Ovary (tissue), 3 donors: Measurements from ENCODE around the gene ARPP19.

Source experiments
- EP300 ChIP-seq: sonication (generic); formaldehyde crosslinking; IDR thresholded peaks from one replicate; pipeline ENCODE4 v1.6.1; 2017; ENCODE audit warnings: antibody characterized with exemption
- POLR2A ChIP-seq: fragments of 450-650 bp; IDR thresholded peaks from one replicate; pipeline ENCODE4 v1.6.1; 2017; ENCODE audit warnings: antibody characterized with exemption, mild to moderate bottlenecking, moderate library complexity
- TF ChIP-seq, protein P1 (sequence below), 3 donors: fragments of 450-650 bp in 2 of 3; fragments of 200-600 bp in 1 of 3; IDR thresholded peaks; one replicate each; pipeline versions ENCODE4 v1.5.1 to v1.8.0; 2016 to 2022; ENCODE audit warnings: antibody characterized with exemption in 3 of 3, mild to moderate bottlenecking in 1 of 3
- donor health status: DM: no; HTN: no; CAD: no.

DNA sequence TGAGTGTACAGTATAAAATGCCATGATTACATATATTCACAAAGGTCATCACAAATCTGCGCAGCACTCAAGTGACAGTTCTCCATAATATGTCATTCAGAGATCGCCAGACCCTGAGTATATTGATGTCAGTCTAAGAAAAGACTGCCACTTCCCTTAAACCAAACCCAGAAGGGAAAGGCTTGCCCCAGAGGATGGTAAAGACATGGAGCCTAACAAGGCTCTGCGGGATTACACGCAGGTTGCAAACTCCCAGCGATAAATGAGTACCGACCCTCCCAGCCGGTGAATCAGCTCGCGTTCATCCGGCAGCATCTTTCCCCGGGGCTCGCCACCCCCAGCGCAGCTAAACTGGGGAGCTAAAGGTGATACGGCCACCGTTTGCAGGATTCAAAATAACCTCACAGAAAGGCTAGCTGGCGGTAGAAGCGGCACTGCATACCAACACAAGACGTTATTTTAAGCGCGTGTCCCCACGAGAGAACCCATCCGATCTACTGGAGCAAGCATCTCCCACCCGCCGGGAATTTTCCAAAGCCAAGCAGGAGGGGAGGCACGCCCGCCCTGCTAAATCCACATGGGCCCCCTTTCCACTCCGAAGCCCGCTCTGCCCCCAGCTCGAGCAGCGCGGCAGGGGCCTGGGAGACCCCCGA is 40.8 kb downstream of the ARPP19 start:
- no peak for TF ChIP-seq POLR2A
- TF ChIP-seq, protein P1, sequence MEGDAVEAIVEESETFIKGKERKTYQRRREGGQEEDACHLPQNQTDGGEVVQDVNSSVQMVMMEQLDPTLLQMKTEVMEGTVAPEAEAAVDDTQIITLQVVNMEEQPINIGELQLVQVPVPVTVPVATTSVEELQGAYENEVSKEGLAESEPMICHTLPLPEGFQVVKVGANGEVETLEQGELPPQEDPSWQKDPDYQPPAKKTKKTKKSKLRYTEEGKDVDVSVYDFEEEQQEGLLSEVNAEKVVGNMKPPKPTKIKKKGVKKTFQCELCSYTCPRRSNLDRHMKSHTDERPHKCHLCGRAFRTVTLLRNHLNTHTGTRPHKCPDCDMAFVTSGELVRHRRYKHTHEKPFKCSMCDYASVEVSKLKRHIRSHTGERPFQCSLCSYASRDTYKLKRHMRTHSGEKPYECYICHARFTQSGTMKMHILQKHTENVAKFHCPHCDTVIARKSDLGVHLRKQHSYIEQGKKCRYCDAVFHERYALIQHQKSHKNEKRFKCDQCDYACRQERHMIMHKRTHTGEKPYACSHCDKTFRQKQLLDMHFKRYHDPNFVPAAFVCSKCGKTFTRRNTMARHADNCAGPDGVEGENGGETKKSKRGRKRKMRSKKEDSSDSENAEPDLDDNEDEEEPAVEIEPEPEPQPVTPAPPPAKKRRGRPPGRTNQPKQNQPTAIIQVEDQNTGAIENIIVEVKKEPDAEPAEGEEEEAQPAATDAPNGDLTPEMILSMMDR (IDR thresholded peaks at IDR 0.05), result no peak
- TF ChIP-seq EP300, result no peak
